ENCODE measurements around the gene FRRS1.

FRRS1 gene

GRCh38 chr1:99674115-99675064 lies 92.0 kb downstream of the FRRS1 start:
- ChIA-PET POLR2A (no interaction called here), CTCF (interaction anchor here (5.2 kb wide), 1 partner anchor 11 kb away, joined by 30 read pairs; no protein-coding TSS in a partner anchor)
- no peak for TF ChIP-seq CTCF (IDR thresholded peaks at IDR 0.05; ENCODE audit: control extremely low read depth, extremely low read depth, low read depth, missing control alignments)
- no peak for DNase-seq (ENCODE audit: extremely low spot score)

- ChIA-PET CTCF (interaction anchor here (5.2 kb wide), 1 partner anchor 12 kb away, joined by 30 read pairs; no protein-coding TSS in a partner anchor), POLR2A (no interaction called here)
- no peak for TF ChIP-seq CTCF (IDR thresholded peaks at IDR 0.05; ENCODE audit: control extremely low read depth, extremely low read depth, low read depth, missing control alignments)
- no peak for DNase-seq (ENCODE audit: extremely low spot score)
Observed at GRCh38 chr1:99673315-99673714, 93.1 kb downstream of the FRRS1 start.

GRCh38 chr1:99672530-99673213 lies 93.8 kb downstream of the FRRS1 start:
- CTCF ChIA-PET = interaction anchor here (5.2 kb wide), 1 partner anchor 12 kb away, joined by 30 read pairs; no protein-coding TSS in a partner anchor
- no peak for TF ChIP-seq CTCF (IDR thresholded peaks at IDR 0.05; ENCODE audit: control extremely low read depth, extremely low read depth, low read depth, missing control alignments)
- DNase-seq (ENCODE audit: extremely low spot score) = no peak
- POLR2A ChIA-PET = no interaction called here

GRCh38 chr1:99672038-99672437 lies 94.4 kb downstream of the FRRS1 start:
- POLR2A ChIA-PET = no interaction called here
- DNase-seq (ENCODE audit: extremely low spot score) = no peak
- CTCF ChIA-PET = interaction anchor here (5.2 kb wide), 1 partner anchor 13 kb away, joined by 30 read pairs; no protein-coding TSS in a partner anchor
- no peak for TF ChIP-seq CTCF (IDR thresholded peaks at IDR 0.05; ENCODE audit: control extremely low read depth, extremely low read depth, low read depth, missing control alignments)

GRCh38 chr1:99670583-99670982 lies 95.9 kb downstream of the FRRS1 start:
- no peak for TF ChIP-seq CTCF (IDR thresholded peaks at IDR 0.05; ENCODE audit: control extremely low read depth, extremely low read depth, low read depth, missing control alignments)
- ChIA-PET CTCF (interaction anchor here (0.7 to 1.4 kb wide), 2 partner anchors 15 to 25 kb away, joined by 3 to 4 read pairs; partner anchors contain the start of gene PALMD), POLR2A (no interaction called here)
- DNase-seq (ENCODE audit: extremely low spot score) = no peak

- CTCF ChIA-PET = interaction anchor here (1.0 to 1.4 kb wide), 2 partner anchors 15 to 24 kb away, joined by 3 read pairs; partner anchors contain the start of gene PALMD
- TF ChIP-seq CTCF (IDR thresholded peaks at IDR 0.05; ENCODE audit: control extremely low read depth, extremely low read depth, low read depth, missing control alignments) = no peak
- no peak for DNase-seq (ENCODE audit: extremely low spot score)
- POLR2A ChIA-PET = no interaction called here
Observed at GRCh38 chr1:99669821-99670220, 96.6 kb downstream of the FRRS1 start.
